ENCODE measurements around the gene RASA3. TPM values are rescaled to one million over a fixed set of nuclear protein-coding genes. Genes with fewer than 3 reads are reported as not detected.

Gene RASA3
- total RNA-seq, 1 donor from 2014 or later = 29.9 TPM

DNA sequence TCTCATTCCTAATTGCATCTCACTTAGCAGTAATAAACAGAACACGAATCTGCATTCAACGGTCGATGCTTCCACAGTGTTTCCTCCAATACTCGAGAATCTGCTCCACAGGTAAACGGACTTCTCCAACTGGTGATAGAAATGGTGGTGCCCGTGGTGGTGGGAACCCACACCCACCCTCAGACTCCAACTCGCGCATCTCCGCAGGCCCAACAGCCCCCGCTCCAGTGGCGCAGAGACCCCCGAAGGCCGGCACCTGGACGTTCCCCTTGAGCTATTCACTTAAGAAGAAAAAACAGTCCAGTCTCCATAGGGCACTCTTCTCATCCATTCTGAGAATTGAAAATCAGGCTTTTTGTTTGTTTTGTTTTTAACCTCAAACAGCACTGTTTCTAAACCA, 13.8 kb upstream of the RASA3 start:
- H3K9me3 Mint-ChIP-seq (ENCODE audit: low read depth) = no peaks in the 10 kb centered on the region
- no peaks in the 10 kb centered on the region for H3K36me3 Mint-ChIP-seq (ENCODE audit: low read depth)
- H3K4me1 Mint-ChIP-seq (ENCODE audit: low read depth) = no peaks in the 10 kb centered on the region
- TF ChIP-seq, protein P1, sequence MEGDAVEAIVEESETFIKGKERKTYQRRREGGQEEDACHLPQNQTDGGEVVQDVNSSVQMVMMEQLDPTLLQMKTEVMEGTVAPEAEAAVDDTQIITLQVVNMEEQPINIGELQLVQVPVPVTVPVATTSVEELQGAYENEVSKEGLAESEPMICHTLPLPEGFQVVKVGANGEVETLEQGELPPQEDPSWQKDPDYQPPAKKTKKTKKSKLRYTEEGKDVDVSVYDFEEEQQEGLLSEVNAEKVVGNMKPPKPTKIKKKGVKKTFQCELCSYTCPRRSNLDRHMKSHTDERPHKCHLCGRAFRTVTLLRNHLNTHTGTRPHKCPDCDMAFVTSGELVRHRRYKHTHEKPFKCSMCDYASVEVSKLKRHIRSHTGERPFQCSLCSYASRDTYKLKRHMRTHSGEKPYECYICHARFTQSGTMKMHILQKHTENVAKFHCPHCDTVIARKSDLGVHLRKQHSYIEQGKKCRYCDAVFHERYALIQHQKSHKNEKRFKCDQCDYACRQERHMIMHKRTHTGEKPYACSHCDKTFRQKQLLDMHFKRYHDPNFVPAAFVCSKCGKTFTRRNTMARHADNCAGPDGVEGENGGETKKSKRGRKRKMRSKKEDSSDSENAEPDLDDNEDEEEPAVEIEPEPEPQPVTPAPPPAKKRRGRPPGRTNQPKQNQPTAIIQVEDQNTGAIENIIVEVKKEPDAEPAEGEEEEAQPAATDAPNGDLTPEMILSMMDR (IDR thresholded peaks at IDR 0.05) = no peak
- no peak overlapping the region for H3K4me3 Mint-ChIP-seq (ENCODE audit: unreplicated experiment)
- H3K27ac Mint-ChIP-seq (ENCODE audit: unreplicated experiment) = no peak overlapping the region
- no peak for DNase-seq (ENCODE audit: low spot score)
- H3K27me3 Mint-ChIP-seq (ENCODE audit: low read depth) = peaks cover 5% of the 10 kb centered on the region

- TF ChIP-seq, protein P1 (IDR thresholded peaks at IDR 0.05) = no peak
- no peaks in the 10 kb centered on the region for H3K36me3 Mint-ChIP-seq (ENCODE audit: low read depth)
- no peaks in the 10 kb centered on the region for H3K4me1 Mint-ChIP-seq (ENCODE audit: low read depth)
- DNase-seq (ENCODE audit: low spot score) = peak; percentile 54
- peaks cover 5% of the 10 kb centered on the region for H3K27me3 Mint-ChIP-seq (ENCODE audit: low read depth)
- no peak overlapping the region for H3K27ac Mint-ChIP-seq (ENCODE audit: unreplicated experiment)
- no peaks in the 10 kb centered on the region for H3K9me3 Mint-ChIP-seq (ENCODE audit: low read depth)
- H3K4me3 Mint-ChIP-seq (ENCODE audit: unreplicated experiment) = no peak overlapping the region
Measured at GRCh38 chr13:114145722-114146121, 13.3 kb upstream of the RASA3 start.

- no peaks in the 10 kb centered on the region for H3K36me3 Mint-ChIP-seq (ENCODE audit: low read depth)
- H3K4me1 Mint-ChIP-seq (ENCODE audit: low read depth) = no peaks in the 10 kb centered on the region
- H3K27ac Mint-ChIP-seq (ENCODE audit: unreplicated experiment) = no peak overlapping the region
- no peak overlapping the region for H3K4me3 Mint-ChIP-seq (ENCODE audit: unreplicated experiment)
- H3K27me3 Mint-ChIP-seq (ENCODE audit: low read depth) = peaks cover 5% of the 10 kb centered on the region
- TF ChIP-seq, protein P1 (IDR thresholded peaks at IDR 0.05) = no peak
- peak; percentile 32 for DNase-seq (ENCODE audit: low spot score)
- H3K9me3 Mint-ChIP-seq (ENCODE audit: low read depth) = no peaks in the 10 kb centered on the region
Measured at GRCh38 chr13:114145256-114145655, 12.8 kb upstream of the RASA3 start.

DNA sequence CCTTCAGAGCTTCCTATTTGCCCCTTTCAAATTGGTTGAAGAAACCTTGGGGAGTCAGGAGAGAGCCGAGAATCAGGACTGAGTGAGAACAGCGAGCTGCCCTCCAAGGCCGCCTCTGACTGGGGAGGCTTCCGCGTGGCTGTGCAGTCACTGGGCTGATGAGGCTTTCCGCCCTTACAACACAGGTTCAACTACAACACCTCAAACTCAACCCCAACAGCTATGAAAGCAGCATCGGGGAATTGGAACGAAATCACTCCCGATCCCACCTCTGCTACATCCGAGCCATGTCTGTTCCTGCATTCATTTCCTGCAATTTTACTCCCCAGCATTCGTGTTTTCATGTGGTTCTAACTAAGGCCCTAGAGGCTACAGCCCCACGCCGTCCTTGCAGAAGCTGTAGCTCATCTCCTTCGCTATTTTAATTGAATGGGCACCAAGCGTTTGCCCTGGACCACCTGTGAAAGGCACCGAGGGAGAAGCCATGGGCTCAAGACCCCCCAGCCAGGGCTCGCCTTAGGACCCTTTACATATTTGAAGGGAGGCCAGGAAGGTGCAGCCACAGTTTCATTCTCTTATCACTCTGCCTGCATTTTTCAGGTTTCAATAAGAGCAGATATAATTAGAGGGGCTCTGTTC, 12.3 kb upstream of the RASA3 start:
- peak; percentile 51 for DNase-seq (ENCODE audit: low spot score)
- Mint-ChIP-seq H3K4me1 (ENCODE audit: low read depth) (no peaks in the 10 kb centered on the region), H3K4me3 (ENCODE audit: unreplicated experiment) (no peak overlapping the region), H3K27me3 (ENCODE audit: low read depth) (peaks cover 5% of the 10 kb centered on the region), H3K36me3 (ENCODE audit: low read depth) (no peaks in the 10 kb centered on the region), H3K27ac (ENCODE audit: unreplicated experiment) (no peak overlapping the region), H3K9me3 (ENCODE audit: low read depth) (no peaks in the 10 kb centered on the region)
- TF ChIP-seq, protein P1 (IDR thresholded peaks at IDR 0.05) = no peak

DNA sequence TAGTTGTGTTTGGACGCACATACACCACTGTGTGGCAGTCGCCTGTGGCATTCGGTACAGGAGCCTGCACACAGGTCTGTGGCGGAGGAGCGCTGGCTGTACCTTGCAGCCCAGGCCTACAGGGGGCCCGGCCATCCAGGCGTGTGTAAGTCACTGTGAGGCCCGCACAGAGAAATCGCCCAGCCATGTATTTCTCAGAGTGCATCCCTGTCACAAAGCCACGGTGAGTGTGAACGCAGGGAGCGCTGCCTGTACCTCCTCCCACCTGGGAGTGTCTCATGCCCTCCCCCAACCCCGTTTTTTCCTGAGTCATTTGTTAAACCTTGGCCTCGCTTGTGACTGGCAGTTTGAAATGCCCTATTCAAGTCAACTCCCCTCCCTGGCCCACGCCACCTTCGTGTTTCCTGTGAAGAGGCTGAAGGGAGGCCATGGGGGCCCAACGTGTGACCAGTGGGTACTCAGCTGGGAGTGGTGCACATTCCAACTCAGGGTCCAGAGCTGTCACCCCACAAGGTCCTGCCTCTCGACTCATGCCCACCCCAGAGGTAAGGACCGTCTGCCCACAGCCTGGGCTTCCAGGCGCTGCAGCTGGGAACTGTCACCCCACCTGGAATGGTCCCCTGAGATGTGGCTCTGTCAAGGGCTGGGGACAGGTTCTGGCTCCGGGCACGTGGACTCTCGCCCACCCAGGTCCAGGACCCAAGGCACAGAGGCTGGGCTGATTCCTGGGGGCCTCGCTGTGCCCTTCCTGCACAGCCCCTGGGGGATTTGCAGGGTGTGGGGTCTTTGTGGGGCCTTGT, 11.6 kb upstream of the RASA3 start:
- Mint-ChIP-seq H3K27ac (ENCODE audit: unreplicated experiment) (no peak overlapping the region), H3K27me3 (ENCODE audit: low read depth) (peaks cover 2% of the 10 kb centered on the region)
- DNase-seq (ENCODE audit: low spot score) = peak; percentile 85

More for the DNA sequence above, 11.6 kb upstream of the RASA3 start:
- Mint-ChIP-seq H3K4me3 (ENCODE audit: unreplicated experiment) (no peak overlapping the region), H3K4me1 (ENCODE audit: low read depth) (no peaks in the 10 kb centered on the region), H3K9me3 (ENCODE audit: low read depth) (no peaks in the 10 kb centered on the region), H3K36me3 (ENCODE audit: low read depth) (no peaks in the 10 kb centered on the region)
- TF ChIP-seq, protein P1 (IDR thresholded peaks at IDR 0.05) = peak; percentile 27

Data from chondrocyte (in vitro differentiated cells).